ENCODE data around the gene EFNA5. TPM values are rescaled to one million over a fixed set of nuclear protein-coding genes. Genes with fewer than 3 reads are reported as not detected.

EFNA5 gene
- total RNA-seq: 100 to 1,000 TPM in 1 of 5 donors, 10 to 100 TPM in 2, 1 to 10 TPM in 1, under 1 TPM in 1; 0.29 to 187 (median 26.1) TPM
- 1 to 10 TPM; 1.9 to 3.2 (median 2.0) TPM for polyA plus RNA-seq
- long read RNA-seq, donor 1: 0 reads
- long read RNA-seq, donor 2, full-length matches to known transcripts: 2 of 2 reads
- long read RNA-seq, donor 2, partial matches to known transcripts: 0 of 2 reads
- long read RNA-seq, donor 2, other reads (novel, unspliced or antisense): 0 of 2 reads
- long read RNA-seq, donor 3, full-length matches to known transcripts: 1 of 1 reads
- long read RNA-seq, donor 3, partial matches to known transcripts: 0 of 1 reads
- long read RNA-seq, donor 3, other reads (novel, unspliced or antisense): 0 of 1 reads
- long read RNA-seq, donor 4: 0 reads
- long read RNA-seq, donor 5, full-length matches to known transcripts: 5 of 5 reads
- long read RNA-seq, donor 5, partial matches to known transcripts: 0 of 5 reads
- long read RNA-seq, donor 5, other reads (novel, unspliced or antisense): 0 of 5 reads
- long read RNA-seq, donor 6: 0 reads
- long read RNA-seq, donor 7, full-length matches to known transcripts: 1 of 1 reads
- long read RNA-seq, donor 7, partial matches to known transcripts: 0 of 1 reads
- long read RNA-seq, donor 7, other reads (novel, unspliced or antisense): 0 of 1 reads
- long read RNA-seq, donor 8, full-length matches to known transcripts: 1 of 1 reads
- long read RNA-seq, donor 8, partial matches to known transcripts: 0 of 1 reads
- long read RNA-seq, donor 8, other reads (novel, unspliced or antisense): 0 of 1 reads
- long read RNA-seq, donor 9, full-length matches to known transcripts: 3 of 3 reads
- long read RNA-seq, donor 9, partial matches to known transcripts: 0 of 3 reads
- long read RNA-seq, donor 9, other reads (novel, unspliced or antisense): 0 of 3 reads
- long read RNA-seq, donor 10, full-length matches to known transcripts: 1 of 1 reads
- long read RNA-seq, donor 10, partial matches to known transcripts: 0 of 1 reads
- long read RNA-seq, donor 10, other reads (novel, unspliced or antisense): 0 of 1 reads

DNA sequence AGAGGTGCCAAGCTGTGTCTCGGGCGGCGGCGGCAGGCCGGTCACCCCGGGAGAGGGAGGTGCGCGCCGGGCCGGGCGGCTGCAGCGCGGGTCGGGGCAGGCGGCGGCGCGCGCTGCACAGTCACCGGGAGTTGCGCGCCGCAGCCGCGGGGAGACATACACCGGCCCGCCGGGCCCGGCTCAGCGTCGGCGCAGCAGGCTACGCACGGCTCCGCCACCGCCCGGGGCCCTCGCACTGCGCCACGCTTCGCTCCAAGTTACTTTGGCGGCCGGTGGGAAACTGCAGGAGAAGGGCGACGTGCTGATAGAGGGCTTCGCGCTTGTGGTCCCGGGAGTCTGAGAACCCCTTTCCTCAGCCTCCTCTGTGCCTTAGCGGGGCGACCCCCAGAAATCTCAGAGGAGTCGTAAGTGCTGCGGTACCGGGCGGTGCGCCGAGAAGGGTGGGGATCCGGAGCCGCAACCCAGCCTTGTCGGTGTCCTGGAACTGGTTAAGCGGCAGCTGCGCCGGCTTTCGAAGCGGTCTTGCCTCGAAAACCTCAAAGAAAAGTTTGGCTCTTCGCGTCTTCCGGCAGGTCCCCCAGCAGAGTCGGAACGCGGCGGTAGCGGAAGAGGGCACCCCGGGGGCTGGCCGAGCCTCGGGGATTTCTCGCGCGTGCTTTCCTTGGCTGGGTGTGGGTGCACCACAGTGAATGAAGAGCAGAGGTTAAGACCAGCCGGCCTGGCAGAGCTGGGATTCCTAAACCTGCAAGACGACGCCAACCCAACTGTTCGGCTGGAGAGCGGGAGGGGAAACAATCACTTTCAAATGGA lies at the start of gene EFNA5:
TSS of gene EFNA5 (minus strand) at position 6 of the 810 bp plus-strand sequence.
- Histone ChIP-seq H3K36me3 (no peaks in the 10 kb centered on the region), H3K4me3 (peak within 1 kb of the TSS; percentile 50 to 74 (median 60)), H3K4me1 (peaks cover 4 to 58% (median 52%) of the 10 kb centered on the region in 4 donors), H3K27me3 (peaks cover 0 to 58% (median 27%) of the 10 kb centered on the region in 3 donors), H3K9me3 (no peaks in the 10 kb centered on the region), H3K27ac (peak within 1 kb of the TSS; percentile 74 to 92 (median 85))
- intact Hi-C loops (cut with DNase I; ENCODE audit: low total_unique reads): no loop called here
- no peak for TF ChIP-seq EP300 (IDR thresholded peaks at IDR 0.05)
- no peak for TF ChIP-seq POLR2A (IDR thresholded peaks at IDR 0.05)
- TF ChIP-seq, protein P1, sequence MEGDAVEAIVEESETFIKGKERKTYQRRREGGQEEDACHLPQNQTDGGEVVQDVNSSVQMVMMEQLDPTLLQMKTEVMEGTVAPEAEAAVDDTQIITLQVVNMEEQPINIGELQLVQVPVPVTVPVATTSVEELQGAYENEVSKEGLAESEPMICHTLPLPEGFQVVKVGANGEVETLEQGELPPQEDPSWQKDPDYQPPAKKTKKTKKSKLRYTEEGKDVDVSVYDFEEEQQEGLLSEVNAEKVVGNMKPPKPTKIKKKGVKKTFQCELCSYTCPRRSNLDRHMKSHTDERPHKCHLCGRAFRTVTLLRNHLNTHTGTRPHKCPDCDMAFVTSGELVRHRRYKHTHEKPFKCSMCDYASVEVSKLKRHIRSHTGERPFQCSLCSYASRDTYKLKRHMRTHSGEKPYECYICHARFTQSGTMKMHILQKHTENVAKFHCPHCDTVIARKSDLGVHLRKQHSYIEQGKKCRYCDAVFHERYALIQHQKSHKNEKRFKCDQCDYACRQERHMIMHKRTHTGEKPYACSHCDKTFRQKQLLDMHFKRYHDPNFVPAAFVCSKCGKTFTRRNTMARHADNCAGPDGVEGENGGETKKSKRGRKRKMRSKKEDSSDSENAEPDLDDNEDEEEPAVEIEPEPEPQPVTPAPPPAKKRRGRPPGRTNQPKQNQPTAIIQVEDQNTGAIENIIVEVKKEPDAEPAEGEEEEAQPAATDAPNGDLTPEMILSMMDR (IDR thresholded peaks at IDR 0.05): no peak
- no peak for TF ChIP-seq POLR2AphosphoS5 (IDR thresholded peaks at IDR 0.05)
- WGBS, 5 donors: 0% methylated on average over 29 to 84 of the region's 84 CpGs
- peak; percentile 46 to 81 for DNase-seq

DNA sequence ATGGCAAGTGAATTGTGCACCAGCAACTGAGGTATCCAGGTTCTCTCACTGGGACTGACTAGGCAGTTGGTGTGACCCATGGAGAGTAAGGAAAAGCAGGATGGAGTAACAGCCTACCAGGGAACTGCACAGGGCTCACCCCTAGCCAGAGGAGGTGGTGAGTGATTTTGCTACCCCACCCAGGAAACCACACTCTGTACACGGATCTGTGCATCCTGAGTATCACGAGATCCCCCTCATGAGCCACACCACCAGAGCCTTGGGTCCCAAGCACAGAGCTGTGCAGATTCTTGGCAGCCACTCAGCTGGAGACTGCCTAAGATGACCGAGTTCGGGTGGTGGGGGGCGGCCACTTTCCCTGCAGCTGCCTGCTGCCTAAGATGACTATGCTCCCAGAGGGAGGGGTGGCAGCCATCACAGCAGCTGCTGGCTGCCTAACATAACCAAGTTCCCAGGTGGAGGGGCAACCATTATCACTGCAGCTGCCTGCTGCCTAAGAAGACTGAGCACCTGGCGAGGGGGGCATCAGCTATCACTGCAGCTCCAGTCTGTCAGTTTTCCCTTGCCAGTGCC lies 48.4 kb upstream of the EFNA5 start:
- TF ChIP-seq POLR2A (IDR thresholded peaks at IDR 0.05) (no peak), EP300 (IDR thresholded peaks at IDR 0.05) (no peak), POLR2AphosphoS5 (IDR thresholded peaks at IDR 0.05) (no peak)
- TF ChIP-seq, protein P1 (IDR thresholded peaks at IDR 0.05): no peak
- Histone ChIP-seq H3K36me3 (no peaks in the 10 kb centered on the region), H3K9me3 (peaks cover 3 to 56% (median 44%) of the 10 kb centered on the region in 4 donors), H3K27ac (no peak overlapping the region), H3K27me3 (no peaks in the 10 kb centered on the region), H3K4me1 (no peaks in the 10 kb centered on the region), H3K4me3 (no peak overlapping the region)
- 70 to 87% (median 83%) methylated on average over 2 to 6 of the region's 6 CpGs for WGBS, 5 donors
- intact Hi-C loops (cut with DNase I; ENCODE audit: low total_unique reads): no loop called here
- DNase-seq: no peak

DNA sequence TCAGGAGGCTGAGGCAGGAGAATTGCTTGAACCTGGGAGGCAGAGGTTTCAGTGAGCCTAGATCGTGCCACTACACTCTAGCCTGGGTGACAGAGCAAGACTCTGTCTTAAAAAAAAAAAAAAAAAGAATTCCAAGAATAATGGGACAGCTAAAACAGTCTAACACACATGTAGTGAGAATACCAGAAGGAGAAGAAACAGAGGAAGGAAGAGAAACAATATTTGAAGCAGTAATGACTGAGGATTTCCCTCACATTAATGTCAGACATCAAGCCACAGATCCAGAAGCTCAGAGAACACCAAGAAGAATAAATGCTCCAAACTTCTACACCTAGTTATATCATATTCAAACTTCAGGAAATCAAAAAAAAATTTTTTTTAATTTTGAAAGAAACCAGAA lies 47.1 kb upstream of the EFNA5 start:
- Histone ChIP-seq H3K27me3 (no peaks in the 10 kb centered on the region), H3K4me1 (no peaks in the 10 kb centered on the region), H3K9me3 (peaks cover 3 to 56% (median 44%) of the 10 kb centered on the region in 4 donors), H3K27ac (no peak overlapping the region), H3K4me3 (no peak overlapping the region), H3K36me3 (no peaks in the 10 kb centered on the region)
- intact Hi-C loops (cut with DNase I; ENCODE audit: low total_unique reads): no loop called here
- no peak for DNase-seq
- TF ChIP-seq POLR2A (IDR thresholded peaks at IDR 0.05): no peak
- no peak for TF ChIP-seq POLR2AphosphoS5 (IDR thresholded peaks at IDR 0.05)
- TF ChIP-seq, protein P1 (IDR thresholded peaks at IDR 0.05): no peak
- no peak for TF ChIP-seq EP300 (IDR thresholded peaks at IDR 0.05)
- 57 to 89% (median 75%) methylated on average over 1 of the region's 1 CpG for WGBS, 5 donors
